ENCODE measurements around the gene TTC21B.

TTC21B gene

GRCh38 chr2:165827016-165827920 is 126.3 kb downstream of the TTC21B start:
- no peak for DNase-seq

- no peak for DNase-seq
These were observed 128.5 kb downstream of the TTC21B start for GRCh38 chr2:165825041-165825440.

All from GOT3 (cell line).